ENCODE results near the gene MEF2A.

MEF2A gene

DNA sequence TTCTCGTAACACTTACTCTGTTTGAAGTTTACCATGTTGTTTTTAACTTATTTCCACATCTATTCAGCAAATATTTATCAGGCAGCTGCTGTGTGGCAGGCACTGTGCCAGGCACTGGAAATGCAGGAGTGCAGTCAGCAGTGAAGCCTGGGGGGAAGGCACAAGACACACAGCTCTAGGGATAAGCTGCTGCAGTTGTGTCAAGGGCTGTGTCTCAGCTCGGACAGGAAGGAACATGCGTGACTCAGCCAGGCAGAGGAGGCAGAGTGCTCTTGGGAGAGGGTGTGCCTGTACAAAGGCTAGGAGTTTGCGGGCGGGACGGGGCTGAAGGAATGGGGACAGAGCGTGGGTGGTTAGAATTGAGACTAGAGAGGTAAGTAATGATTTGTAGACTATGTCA lies 142.8 kb downstream of the MEF2A start:
- Histone ChIP-seq H3K4me1 (ENCODE audit: insufficient read depth, low read length) (peaks cover 17% of the 10 kb centered on the region), H3K9me3 (ENCODE audit: low read length) (no peaks in the 10 kb centered on the region), H3K27me3 (ENCODE audit: insufficient read depth, low read length) (no peaks in the 10 kb centered on the region), H2AFZ (ENCODE audit: low read depth, low read length) (no peak overlapping the region), H3K36me3 (ENCODE audit: insufficient read depth, low read length) (peaks cover 52% of the 10 kb centered on the region), H3K4me3 (ENCODE audit: low read length) (no peak overlapping the region)

DNA sequence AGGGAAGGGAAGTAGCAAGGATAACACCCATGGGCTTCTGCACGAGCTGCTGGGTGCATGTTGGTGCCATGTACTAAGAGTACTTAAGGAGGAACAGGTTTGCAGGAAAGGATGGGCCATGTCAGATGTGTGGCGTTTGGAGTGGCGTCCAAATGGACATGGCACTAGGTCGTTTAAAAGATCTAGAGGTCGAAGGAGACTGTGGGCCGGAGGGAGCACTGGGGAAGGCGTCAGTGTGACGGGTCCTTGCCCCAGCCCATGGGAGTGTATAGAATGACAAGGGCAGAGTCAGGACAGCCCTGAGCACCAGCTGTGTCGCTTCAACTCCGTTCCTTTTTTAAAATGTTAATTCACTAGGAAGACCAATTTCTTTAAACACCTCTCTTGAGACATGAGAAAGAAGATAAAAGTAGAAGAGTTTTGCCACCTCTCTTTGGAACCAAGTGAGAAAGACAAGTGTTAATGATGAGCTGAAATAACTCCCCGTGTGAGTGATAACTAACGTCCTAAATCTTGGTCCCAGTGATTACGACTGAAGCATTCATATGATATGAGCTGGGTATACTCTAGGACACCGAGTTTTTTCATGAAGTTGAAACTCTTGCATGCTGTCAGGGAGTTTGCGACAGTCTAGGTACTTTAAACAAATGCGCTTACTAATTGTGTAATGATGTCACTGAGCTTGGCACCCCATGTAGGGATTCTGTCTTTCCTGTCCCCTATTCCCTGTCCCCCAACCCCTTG lies 143.6 kb downstream of the MEF2A start:
- peaks cover 11% of the 10 kb centered on the region for H3K4me1 ChIP-seq (ENCODE audit: insufficient read depth, low read length)
- H3K4me3 ChIP-seq (ENCODE audit: low read length): no peak overlapping the region
- H3K27me3 ChIP-seq (ENCODE audit: insufficient read depth, low read length): no peaks in the 10 kb centered on the region
- H3K36me3 ChIP-seq (ENCODE audit: insufficient read depth, low read length): peaks cover 57% of the 10 kb centered on the region
- H3K9me3 ChIP-seq (ENCODE audit: low read length): no peaks in the 10 kb centered on the region
- H2AFZ ChIP-seq (ENCODE audit: low read depth, low read length): no peak overlapping the region

DNA sequence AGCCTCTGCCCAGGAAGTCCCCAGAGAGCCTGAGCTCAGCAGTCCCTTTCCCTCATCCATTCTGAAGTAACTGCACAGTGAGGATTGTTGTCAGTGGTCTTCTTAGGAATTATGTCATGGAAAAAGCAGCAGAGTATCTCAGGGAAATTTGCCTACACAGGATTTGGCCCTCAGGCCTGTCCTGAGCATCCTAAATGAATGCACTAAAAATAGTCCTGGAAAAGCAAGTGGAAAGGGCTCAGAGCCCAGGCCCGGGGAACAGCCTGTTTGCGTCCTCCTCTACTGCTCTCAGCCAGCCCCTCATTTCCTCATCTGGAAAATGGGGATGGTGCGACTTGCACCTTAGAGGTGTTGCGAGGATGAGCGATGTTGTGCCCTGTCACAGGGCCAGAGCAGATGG lies 145.8 kb downstream of the MEF2A start:
- Histone ChIP-seq H3K27me3 (ENCODE audit: insufficient read depth, low read length) (no peaks in the 10 kb centered on the region), H2AFZ (ENCODE audit: low read depth, low read length) (no peak overlapping the region), H3K4me1 (ENCODE audit: insufficient read depth, low read length) (no peaks in the 10 kb centered on the region), H3K4me3 (ENCODE audit: low read length) (no peak overlapping the region), H3K36me3 (ENCODE audit: insufficient read depth, low read length) (peaks cover 67% of the 10 kb centered on the region), H3K9me3 (ENCODE audit: low read length) (no peaks in the 10 kb centered on the region)

DNA sequence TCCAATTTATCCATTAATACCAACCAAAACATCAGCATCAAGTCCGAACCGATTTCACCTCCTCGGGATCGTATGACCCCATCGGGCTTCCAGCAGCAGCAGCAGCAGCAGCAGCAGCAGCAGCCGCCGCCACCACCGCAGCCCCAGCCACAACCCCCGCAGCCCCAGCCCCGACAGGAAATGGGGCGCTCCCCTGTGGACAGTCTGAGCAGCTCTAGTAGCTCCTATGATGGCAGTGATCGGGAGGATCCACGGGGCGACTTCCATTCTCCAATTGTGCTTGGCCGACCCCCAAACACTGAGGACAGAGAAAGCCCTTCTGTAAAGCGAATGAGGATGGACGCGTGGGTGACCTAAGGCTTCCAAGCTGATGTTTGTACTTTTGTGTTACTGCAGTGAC lies 146.6 kb downstream of the MEF2A start:
- no peaks in the 10 kb centered on the region for H3K9me3 ChIP-seq (ENCODE audit: low read length)
- peaks cover 59% of the 10 kb centered on the region for H3K36me3 ChIP-seq (ENCODE audit: insufficient read depth, low read length)
- H3K4me3 ChIP-seq (ENCODE audit: low read length): no peak overlapping the region

DNA sequence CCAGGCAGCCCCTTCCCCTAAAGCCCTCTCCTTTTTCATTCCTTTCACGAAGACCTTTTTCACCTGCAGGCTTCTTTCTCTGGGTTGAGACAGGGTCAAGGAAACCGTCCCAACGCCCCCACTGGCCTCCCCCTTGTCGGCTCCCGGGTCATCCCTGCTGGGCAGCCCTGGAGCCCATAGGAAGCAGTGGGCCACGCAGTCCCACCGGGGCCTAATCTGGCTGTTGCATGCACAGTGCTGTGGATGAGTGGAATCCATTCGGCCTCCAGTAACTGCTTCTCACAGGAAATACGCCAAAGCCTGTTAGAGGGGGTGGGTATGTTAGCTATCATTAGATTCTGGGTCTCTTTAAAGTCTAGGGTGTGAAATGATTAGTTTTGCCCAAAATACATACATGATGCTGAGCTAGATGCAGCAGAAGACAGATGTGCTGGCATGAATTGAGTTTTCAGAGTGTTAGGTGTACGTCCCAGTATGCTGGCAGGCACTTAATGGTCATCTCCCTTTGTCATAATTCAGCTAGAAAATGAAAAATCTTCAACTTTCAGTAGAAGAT lies 150.8 kb downstream of the MEF2A start:
- no peaks in the 10 kb centered on the region for H3K9me3 ChIP-seq (ENCODE audit: low read length)
- no peaks in the 10 kb centered on the region for H3K27me3 ChIP-seq (ENCODE audit: insufficient read depth, low read length)
- no peak overlapping the region for H2AFZ ChIP-seq (ENCODE audit: low read depth, low read length)
- peaks cover 33% of the 10 kb centered on the region for H3K36me3 ChIP-seq (ENCODE audit: insufficient read depth, low read length)
- no peaks in the 10 kb centered on the region for H3K4me1 ChIP-seq (ENCODE audit: insufficient read depth, low read length)
- H3K4me3 ChIP-seq (ENCODE audit: low read length): no peak overlapping the region

More for the DNA sequence above, 146.6 kb downstream of the MEF2A start:
- Histone ChIP-seq H2AFZ (ENCODE audit: low read depth, low read length) (no peak overlapping the region), H3K27me3 (ENCODE audit: insufficient read depth, low read length) (no peaks in the 10 kb centered on the region), H3K4me1 (ENCODE audit: insufficient read depth, low read length) (no peaks in the 10 kb centered on the region)

DNA sequence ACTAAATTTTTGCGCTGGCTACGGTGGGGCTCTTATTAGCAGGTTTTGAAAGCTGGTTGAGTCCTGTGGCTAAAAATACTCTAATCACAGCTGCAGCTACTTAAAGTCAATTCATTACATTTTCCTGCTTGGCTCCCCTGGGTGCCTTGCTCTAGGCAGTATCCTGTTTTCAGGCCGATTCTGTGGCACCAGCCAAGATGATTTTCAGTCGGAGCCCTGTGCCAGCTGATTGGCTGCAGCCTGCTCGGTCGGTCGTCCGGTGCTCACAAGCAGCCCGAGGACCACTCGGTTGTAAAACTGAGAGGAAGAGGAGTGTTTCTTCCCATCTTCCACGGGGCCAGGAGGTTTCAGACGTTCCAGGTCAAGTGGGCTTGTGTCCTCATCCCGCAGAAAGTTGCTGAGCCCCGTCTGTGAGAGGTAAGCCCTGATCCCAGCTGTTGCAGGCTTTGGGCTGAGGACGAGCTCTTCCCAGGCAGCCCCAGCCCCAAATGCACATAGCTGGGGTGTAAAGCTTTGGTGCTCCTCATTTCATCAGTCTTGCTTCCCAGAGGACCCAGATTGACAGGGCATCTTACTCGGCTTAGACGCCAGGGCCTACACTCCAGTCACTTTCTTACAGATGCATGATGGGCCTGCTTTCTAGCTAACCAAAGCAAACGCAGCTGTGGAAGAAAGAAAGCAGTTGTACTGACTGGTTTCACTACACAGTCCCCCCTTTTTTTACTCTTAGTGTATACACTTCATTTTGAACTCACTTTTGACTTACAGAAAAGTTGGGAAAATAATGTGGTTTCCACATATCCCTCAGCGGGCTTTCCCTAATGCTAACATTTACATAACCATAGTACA lies 151.6 kb downstream of the MEF2A start:
- H3K4me3 ChIP-seq (ENCODE audit: low read length): no peak overlapping the region
- H3K27me3 ChIP-seq (ENCODE audit: insufficient read depth, low read length): no peaks in the 10 kb centered on the region
- H2AFZ ChIP-seq (ENCODE audit: low read depth, low read length): no peak overlapping the region
- no peaks in the 10 kb centered on the region for H3K9me3 ChIP-seq (ENCODE audit: low read length)
- no peaks in the 10 kb centered on the region for H3K4me1 ChIP-seq (ENCODE audit: insufficient read depth, low read length)
- peaks cover 26% of the 10 kb centered on the region for H3K36me3 ChIP-seq (ENCODE audit: insufficient read depth, low read length)

DNA sequence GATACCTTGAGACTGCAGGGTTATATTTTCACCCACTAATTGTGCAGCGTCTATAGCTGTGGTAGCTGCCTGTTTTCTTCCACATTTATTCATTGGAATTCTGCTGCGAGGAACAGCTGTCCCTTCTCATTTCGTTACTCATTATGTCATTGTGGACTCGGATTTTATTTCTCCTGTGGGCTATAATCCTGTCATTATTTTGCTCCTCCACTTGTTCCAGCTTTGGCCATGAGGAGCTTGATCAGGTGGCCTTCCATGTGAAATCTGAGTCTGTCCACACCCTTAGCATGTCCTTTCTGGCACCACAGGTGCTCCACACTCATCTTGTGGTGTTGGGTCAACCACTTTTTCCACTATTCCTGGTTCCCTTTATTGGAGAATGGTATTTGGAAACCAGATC lies 152.6 kb downstream of the MEF2A start:
- Histone ChIP-seq H3K36me3 (ENCODE audit: insufficient read depth, low read length) (peaks cover 18% of the 10 kb centered on the region), H2AFZ (ENCODE audit: low read depth, low read length) (no peak overlapping the region), H3K9me3 (ENCODE audit: low read length) (no peaks in the 10 kb centered on the region)

DNA sequence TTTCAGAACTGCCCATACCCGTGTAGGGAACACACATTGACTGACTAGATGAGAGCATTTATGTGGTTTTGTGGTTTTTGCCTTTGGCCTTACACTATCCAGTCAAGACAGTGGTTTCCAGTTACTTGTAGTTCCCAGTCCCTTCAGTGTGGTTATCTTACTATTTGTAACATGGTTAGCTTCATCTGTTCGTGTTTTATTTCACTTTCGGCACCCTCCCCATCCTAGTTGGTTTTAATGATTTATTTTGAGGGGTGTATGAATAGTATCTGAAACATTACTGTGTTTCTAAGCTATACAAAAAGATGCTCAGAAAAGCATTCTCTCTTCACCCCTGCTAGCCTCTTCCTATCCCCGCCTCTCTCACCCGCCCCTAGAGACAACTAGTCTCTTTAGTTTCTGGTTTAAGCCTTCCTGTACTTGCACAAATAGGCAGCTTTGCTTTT lies 153.3 kb downstream of the MEF2A start:
- Histone ChIP-seq H3K27me3 (ENCODE audit: insufficient read depth, low read length) (no peaks in the 10 kb centered on the region), H3K36me3 (ENCODE audit: insufficient read depth, low read length) (peaks cover 13% of the 10 kb centered on the region), H3K4me1 (ENCODE audit: insufficient read depth, low read length) (no peaks in the 10 kb centered on the region), H3K9me3 (ENCODE audit: low read length) (no peaks in the 10 kb centered on the region), H3K4me3 (ENCODE audit: low read length) (no peak overlapping the region), H2AFZ (ENCODE audit: low read depth, low read length) (no peak overlapping the region)

More for the DNA sequence above, 152.6 kb downstream of the MEF2A start:
- Histone ChIP-seq H3K4me1 (ENCODE audit: insufficient read depth, low read length) (no peaks in the 10 kb centered on the region), H3K4me3 (ENCODE audit: low read length) (no peak overlapping the region), H3K27me3 (ENCODE audit: insufficient read depth, low read length) (no peaks in the 10 kb centered on the region)

DNA sequence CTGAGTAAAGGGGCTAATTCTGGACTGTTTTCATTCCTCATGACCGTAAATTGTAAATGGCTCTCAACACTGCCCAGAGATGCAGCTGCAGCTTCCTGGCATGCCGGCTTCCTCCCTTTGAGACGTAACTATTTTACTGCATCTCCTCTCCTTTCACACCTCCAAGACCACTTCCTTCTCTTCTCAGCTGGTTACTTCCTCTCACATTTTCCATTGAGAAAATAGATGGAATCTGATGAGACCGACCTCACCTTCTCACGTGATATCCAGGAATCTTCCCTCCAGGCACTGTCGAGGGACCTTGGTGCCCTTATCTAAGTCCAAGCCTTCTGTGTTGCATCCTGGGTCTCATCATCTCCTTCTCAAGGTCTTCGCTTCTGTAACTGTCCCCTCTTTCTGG lies 154.7 kb downstream of the MEF2A start:
- peaks cover 2% of the 10 kb centered on the region for H3K9me3 ChIP-seq (ENCODE audit: low read length)
- H2AFZ ChIP-seq (ENCODE audit: low read depth, low read length): no peak overlapping the region
- no peaks in the 10 kb centered on the region for H3K4me1 ChIP-seq (ENCODE audit: insufficient read depth, low read length)
- H3K36me3 ChIP-seq (ENCODE audit: insufficient read depth, low read length): peaks cover 4% of the 10 kb centered on the region
- no peaks in the 10 kb centered on the region for H3K27me3 ChIP-seq (ENCODE audit: insufficient read depth, low read length)
- H3K4me3 ChIP-seq (ENCODE audit: low read length): no peak overlapping the region

DNA sequence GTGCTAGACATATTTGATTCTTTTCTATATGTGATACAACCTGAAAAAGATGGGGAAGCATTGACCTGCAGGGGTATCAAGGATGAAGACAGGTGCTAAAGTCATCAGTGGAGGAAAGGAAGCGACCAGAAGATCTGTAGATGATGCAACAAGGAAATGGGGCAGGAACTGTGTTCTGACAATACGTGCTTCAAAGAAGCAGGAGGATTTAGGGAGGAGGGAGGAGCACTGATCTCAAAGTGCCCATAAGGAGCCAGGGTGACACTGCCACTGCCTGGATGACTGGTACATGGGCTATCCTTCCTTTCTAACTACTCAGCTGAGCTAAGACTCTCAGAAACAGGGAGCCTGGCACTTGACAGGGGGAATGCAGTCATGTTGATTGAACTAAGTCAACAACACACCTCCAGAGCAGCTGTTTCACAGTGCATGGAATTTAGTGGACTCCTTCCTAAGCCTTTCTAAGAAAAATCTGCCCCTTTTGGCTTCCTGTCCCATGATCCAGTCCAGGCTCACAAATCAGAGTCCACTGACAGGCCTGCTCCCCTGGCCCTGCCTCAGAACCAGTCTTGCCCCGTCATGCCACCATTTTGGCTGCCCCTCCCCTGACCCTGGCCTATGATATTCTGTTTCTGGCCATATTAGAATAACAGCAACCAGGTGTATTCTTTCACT lies 155.5 kb downstream of the MEF2A start:
- Histone ChIP-seq H3K4me1 (ENCODE audit: insufficient read depth, low read length) (no peaks in the 10 kb centered on the region), H3K36me3 (ENCODE audit: insufficient read depth, low read length) (peaks cover 3% of the 10 kb centered on the region), H3K4me3 (ENCODE audit: low read length) (no peak overlapping the region), H3K27me3 (ENCODE audit: insufficient read depth, low read length) (no peaks in the 10 kb centered on the region), H2AFZ (ENCODE audit: low read depth, low read length) (no peak overlapping the region), H3K9me3 (ENCODE audit: low read length) (peaks cover 5% of the 10 kb centered on the region)

DNA sequence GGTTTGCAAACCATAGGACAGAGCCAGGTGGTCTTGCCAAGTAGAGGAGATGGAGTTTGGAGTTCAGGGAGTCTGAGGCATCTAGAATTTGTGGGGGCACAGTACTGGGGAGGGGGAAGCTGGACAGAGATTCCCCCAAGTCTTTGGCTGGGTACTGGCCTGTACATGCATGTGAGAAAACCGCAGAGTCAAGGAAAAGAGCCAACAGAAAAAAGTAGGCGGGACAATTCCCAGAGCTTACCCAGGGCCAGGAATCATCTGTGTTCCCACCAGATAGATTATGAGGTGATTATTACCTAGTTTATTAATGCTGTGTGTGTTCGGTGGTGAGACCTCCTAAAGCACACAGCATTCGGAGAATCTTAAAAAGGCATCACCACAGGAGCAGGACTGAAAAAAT lies 156.1 kb downstream of the MEF2A start:
- peaks cover 3% of the 10 kb centered on the region for H3K36me3 ChIP-seq (ENCODE audit: insufficient read depth, low read length)
- no peak overlapping the region for H2AFZ ChIP-seq (ENCODE audit: low read depth, low read length)
- no peak overlapping the region for H3K4me3 ChIP-seq (ENCODE audit: low read length)
- H3K27me3 ChIP-seq (ENCODE audit: insufficient read depth, low read length): no peaks in the 10 kb centered on the region
- H3K9me3 ChIP-seq (ENCODE audit: low read length): peaks cover 5% of the 10 kb centered on the region
- no peaks in the 10 kb centered on the region for H3K4me1 ChIP-seq (ENCODE audit: insufficient read depth, low read length)

DNA sequence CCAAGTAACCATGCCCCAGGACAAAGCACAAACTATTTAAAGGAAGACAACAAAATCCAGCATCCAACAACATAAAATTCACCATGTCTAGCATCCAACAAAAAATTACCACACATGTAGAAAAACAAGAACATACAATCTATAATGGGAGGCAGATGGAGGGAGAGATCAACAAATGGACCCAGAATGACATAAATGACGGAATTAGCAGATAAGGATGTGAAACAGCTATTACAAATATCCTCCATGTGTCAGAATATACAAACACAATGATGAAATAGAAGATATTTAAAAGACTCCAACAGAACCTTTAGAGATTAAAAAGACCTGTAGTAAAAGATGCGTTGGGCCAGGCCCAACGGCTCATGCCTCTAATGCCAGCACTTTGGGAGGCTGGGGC lies 156.6 kb downstream of the MEF2A start:
- Histone ChIP-seq H3K4me3 (ENCODE audit: low read length) (no peak overlapping the region), H3K4me1 (ENCODE audit: insufficient read depth, low read length) (no peaks in the 10 kb centered on the region), H2AFZ (ENCODE audit: low read depth, low read length) (no peak overlapping the region), H3K27me3 (ENCODE audit: insufficient read depth, low read length) (no peaks in the 10 kb centered on the region), H3K9me3 (ENCODE audit: low read length) (peaks cover 5% of the 10 kb centered on the region), H3K36me3 (ENCODE audit: insufficient read depth, low read length) (peaks cover 3% of the 10 kb centered on the region)

DNA sequence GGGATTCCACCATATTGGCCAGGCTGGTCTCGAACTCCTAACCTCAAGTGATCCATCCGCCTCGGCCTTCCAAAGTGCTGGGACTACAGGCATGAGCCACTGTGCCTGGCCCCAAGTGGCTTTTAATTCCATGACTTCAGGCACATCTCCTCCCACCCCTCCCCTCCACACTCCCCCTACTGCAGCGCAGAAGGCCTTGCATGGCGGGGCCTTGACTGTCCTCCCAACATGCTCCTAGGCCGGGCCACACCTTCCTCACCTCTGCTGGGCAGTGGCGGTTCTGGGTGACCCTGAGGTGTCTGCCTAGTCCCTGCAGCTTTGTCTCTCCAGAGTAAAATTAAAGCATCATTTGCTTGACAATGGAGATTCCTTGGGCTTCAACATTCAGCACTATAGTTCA lies 160.5 kb downstream of the MEF2A start:
- Histone ChIP-seq H3K4me3 (ENCODE audit: low read length) (no peak overlapping the region), H3K36me3 (ENCODE audit: insufficient read depth, low read length) (peaks cover 7% of the 10 kb centered on the region), H3K27me3 (ENCODE audit: insufficient read depth, low read length) (no peaks in the 10 kb centered on the region), H2AFZ (ENCODE audit: low read depth, low read length) (no peak overlapping the region), H3K4me1 (ENCODE audit: insufficient read depth, low read length) (peaks cover under 1% of the 10 kb centered on the region), H3K9me3 (ENCODE audit: low read length) (peaks cover 5% of the 10 kb centered on the region)

All from neuron (in vitro differentiated cells).